ENCODE data around the gene PPP1R37.

The PPP1R37 gene

DNA sequence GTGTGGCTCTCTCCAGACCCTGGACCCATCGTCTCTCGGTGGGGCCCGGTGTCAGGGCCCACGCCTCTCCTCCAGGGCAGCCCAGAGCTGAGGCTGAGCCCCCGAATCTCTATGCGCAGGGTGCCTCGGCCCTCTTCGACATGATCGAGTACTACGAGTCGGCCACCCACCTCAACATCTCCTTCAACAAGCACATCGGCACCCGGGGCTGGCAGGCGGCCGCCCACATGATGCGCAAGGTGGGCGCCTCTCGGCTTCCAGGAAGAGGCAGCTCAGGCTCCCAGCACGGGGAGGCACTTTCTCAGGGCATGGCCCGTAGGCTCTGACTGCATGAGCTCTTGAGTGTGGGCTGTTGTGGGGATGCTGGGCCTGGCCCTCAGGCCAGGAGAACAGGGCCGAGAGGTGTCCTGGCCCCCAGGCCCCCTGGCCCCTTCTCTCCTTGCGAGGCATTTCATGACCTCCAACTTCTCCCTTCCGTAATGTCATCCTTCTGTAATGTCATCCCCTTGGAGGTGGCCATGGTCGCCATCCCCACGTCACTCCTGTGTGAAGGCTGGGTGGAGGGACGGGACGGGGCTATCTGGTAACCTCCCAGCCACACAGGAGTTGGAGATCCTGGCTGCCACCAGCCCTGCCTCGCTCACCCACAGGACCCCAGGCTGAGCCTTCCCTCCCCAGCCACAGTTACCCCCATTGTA lies 48.4 kb downstream of the PPP1R37 start:
- Histone ChIP-seq H2AFZ (ENCODE audit: low read depth) (no peak overlapping the region), H3K9ac (no peak overlapping the region), H3K27me3 (ENCODE audit: insufficient read depth, low read depth) (no peaks in the 10 kb centered on the region), H3K36me3 (ENCODE audit: insufficient read depth) (no peaks in the 10 kb centered on the region), H4K20me1 (ENCODE audit: insufficient read depth) (no peaks in the 10 kb centered on the region), H3K4me3 (IDR thresholded peaks at IDR 0.05; ENCODE audit: insufficient read depth, low read depth, low read length) (no peak overlapping the region), H3K4me1 (ENCODE audit: low read depth, poor library complexity, severe bottlenecking) (peaks cover 43% of the 10 kb centered on the region), H3K79me2 (ENCODE audit: insufficient read depth, low read depth) (peaks cover 20% of the 10 kb centered on the region; the same call in 1 of the 2 replicates), H3K27ac (no peak overlapping the region), H3K4me2 (no peak overlapping the region)
- TF ChIP-seq, protein P1, sequence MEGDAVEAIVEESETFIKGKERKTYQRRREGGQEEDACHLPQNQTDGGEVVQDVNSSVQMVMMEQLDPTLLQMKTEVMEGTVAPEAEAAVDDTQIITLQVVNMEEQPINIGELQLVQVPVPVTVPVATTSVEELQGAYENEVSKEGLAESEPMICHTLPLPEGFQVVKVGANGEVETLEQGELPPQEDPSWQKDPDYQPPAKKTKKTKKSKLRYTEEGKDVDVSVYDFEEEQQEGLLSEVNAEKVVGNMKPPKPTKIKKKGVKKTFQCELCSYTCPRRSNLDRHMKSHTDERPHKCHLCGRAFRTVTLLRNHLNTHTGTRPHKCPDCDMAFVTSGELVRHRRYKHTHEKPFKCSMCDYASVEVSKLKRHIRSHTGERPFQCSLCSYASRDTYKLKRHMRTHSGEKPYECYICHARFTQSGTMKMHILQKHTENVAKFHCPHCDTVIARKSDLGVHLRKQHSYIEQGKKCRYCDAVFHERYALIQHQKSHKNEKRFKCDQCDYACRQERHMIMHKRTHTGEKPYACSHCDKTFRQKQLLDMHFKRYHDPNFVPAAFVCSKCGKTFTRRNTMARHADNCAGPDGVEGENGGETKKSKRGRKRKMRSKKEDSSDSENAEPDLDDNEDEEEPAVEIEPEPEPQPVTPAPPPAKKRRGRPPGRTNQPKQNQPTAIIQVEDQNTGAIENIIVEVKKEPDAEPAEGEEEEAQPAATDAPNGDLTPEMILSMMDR (conservative IDR thresholded peaks at IDR 0.05; ENCODE audit: low read depth, low read length), result no peak

DNA sequence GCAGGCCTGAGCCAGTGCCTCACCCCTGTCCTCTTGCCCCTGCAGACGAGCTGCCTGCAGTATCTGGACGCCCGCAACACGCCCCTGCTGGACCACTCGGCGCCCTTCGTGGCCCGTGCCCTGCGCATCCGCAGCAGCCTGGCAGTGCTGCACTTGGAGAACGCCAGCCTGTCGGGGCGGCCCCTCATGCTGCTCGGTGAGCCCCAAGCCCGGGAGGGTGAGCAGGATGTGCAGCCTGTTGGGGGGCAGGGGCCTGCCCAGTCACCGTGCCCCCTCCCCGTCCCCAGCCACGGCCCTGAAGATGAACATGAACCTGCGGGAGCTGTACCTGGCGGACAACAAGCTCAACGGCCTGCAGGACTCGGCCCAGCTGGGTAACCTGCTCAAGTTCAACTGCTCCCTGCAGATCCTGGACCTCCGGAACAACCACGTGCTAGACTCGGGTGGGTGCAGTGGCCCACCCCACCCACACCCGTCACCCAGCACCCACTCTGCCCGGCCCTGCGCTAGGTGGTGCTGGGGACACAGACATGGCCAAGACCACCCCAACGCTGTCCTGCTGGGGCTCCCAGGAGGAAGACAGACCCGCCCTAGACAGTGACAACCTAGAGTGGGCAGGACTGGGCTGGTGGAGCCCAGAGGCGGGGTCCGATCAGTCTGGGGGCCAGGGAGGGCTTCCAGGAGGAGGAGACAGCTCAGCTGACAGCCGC lies 49.2 kb downstream of the PPP1R37 start:
- H3K27ac ChIP-seq, result no peak overlapping the region
- TF ChIP-seq, protein P1 (conservative IDR thresholded peaks at IDR 0.05; ENCODE audit: low read depth, low read length), result no peak
- no peaks in the 10 kb centered on the region for H3K36me3 ChIP-seq (ENCODE audit: insufficient read depth)
- H3K4me2 ChIP-seq, result no peak overlapping the region
- no peak overlapping the region for H2AFZ ChIP-seq (ENCODE audit: low read depth)
- H3K9ac ChIP-seq, result no peak overlapping the region
- H3K4me3 ChIP-seq (IDR thresholded peaks at IDR 0.05; ENCODE audit: insufficient read depth, low read depth, low read length), result no peak overlapping the region
- H4K20me1 ChIP-seq (ENCODE audit: insufficient read depth), result no peaks in the 10 kb centered on the region
- peaks cover 36% of the 10 kb centered on the region for H3K4me1 ChIP-seq (ENCODE audit: low read depth, poor library complexity, severe bottlenecking)
- peaks cover 20% of the 10 kb centered on the region; the same call in 1 of the 2 replicates for H3K79me2 ChIP-seq (ENCODE audit: insufficient read depth, low read depth)
- H3K27me3 ChIP-seq (ENCODE audit: insufficient read depth, low read depth), result no peaks in the 10 kb centered on the region

DNA sequence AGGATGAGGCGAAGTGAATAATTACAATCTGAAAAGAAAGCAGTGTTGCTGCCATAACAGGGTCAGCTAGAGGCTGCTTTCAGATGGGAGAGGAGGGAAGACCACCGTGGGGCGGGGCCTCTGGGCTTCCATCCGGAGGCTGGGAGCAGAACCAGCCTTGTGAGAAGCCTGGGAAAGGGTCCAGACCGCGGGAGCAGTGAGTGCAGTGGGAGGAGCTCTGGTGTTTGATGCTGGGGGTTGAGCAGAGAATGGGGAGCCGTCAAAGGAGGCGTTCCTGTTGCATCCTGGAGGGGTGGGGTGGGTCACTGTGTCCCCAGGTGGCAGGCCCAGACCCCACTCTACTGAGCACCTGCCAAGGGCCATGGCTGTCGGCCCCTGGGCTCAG lies 49.7 kb downstream of the PPP1R37 start:
- Histone ChIP-seq H3K4me2 (no peak overlapping the region), H3K27ac (no peak overlapping the region), H4K20me1 (ENCODE audit: insufficient read depth) (no peaks in the 10 kb centered on the region), H3K79me2 (ENCODE audit: insufficient read depth, low read depth) (peaks cover 20% of the 10 kb centered on the region; the same call in 1 of the 2 replicates), H2AFZ (ENCODE audit: low read depth) (no peak overlapping the region), H3K9ac (no peak overlapping the region), H3K4me3 (IDR thresholded peaks at IDR 0.05; ENCODE audit: insufficient read depth, low read depth, low read length) (no peak overlapping the region), H3K27me3 (ENCODE audit: insufficient read depth, low read depth) (no peaks in the 10 kb centered on the region), H3K36me3 (ENCODE audit: insufficient read depth) (no peaks in the 10 kb centered on the region), H3K4me1 (ENCODE audit: low read depth, poor library complexity, severe bottlenecking) (peaks cover 32% of the 10 kb centered on the region)
- TF ChIP-seq, protein P1 (conservative IDR thresholded peaks at IDR 0.05; ENCODE audit: low read depth, low read length), result no peak

DNA sequence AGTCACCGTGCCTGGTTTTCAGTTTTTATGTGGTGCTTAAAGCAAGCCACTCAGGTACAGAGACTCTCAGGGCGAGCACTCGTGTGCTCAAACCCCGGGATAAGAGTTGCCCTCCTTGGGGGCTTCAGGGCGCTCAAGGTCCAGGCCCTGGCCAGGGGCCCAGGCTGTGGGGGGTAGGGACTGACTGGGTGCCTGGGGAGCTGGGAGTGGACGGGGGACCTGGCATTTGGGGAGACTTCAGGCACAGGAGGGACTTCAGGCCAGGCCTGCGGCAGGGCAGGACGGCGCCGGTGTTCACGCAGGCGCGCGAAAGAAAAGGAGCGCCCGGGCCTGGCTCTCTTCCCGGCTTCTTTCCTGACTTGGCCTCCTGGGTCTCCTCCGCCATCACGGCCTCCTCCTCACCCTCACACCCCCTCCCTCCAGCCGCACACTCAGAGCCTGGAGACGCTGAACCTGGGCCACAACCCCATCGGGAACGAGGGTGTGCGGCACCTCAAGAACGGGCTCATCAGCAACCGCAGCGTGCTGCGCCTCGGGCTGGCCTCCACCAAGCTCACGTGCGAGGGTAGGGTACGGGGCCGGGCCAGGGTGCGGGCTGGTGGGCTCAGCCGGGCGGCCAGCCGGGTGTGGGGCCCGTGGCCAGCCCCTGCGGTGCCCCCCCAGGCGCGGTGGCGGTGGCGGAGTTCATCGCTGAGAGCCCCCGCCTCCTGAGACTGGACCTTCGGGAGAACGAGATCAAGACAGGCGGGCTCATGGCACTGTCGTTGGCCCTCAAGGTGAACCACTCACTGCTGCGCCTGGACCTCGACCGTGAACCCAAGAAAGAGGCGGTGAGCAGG lies 51.7 kb downstream of the PPP1R37 start:
- Histone ChIP-seq H3K4me3 (IDR thresholded peaks at IDR 0.05; ENCODE audit: insufficient read depth, low read depth, low read length) (no peak overlapping the region), H3K79me2 (ENCODE audit: insufficient read depth, low read depth) (peaks cover 9% of the 10 kb centered on the region; the same call in 1 of the 2 replicates), H3K9ac (no peak overlapping the region), H3K4me1 (ENCODE audit: low read depth, poor library complexity, severe bottlenecking) (peaks cover 13% of the 10 kb centered on the region), H3K27ac (no peak overlapping the region), H2AFZ (ENCODE audit: low read depth) (no peak overlapping the region), H3K27me3 (ENCODE audit: insufficient read depth, low read depth) (no peaks in the 10 kb centered on the region), H3K36me3 (ENCODE audit: insufficient read depth) (no peaks in the 10 kb centered on the region), H3K4me2 (no peak overlapping the region), H4K20me1 (ENCODE audit: insufficient read depth) (no peaks in the 10 kb centered on the region)
- TF ChIP-seq, protein P1 (conservative IDR thresholded peaks at IDR 0.05; ENCODE audit: low read depth, low read length), result no peak

Data from KMS-11 (cell line).